ENCODE data around the gene ZNF385D.

The ZNF385D gene

DNA sequence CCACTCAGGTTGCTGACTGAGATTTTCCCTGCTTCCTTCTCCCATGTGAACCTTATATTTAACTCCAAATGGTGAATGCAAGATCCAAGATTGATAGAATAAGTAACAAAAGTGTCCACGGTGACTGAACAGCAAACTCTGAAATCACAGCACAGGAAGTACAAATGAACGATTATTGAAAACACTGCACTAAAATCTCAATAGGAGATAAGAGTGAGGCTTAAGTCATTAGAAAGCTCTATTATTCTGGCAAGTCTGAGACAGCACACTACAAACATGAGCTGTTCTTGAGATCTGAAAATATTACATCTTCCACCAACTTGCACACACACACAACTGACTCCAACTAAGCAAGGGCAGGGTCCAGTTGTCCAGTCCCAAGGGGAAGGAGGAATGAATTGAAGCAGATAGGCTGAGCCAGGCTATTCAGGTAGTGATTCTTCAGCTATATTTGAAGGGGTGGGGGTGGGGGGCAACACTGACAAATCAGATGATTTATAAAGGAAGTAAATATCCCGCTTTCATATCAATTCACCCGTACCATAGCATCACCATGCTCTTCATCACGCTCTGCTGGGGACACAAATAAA, 2.9 kb downstream of the ZNF385D start:
- DNase-seq (ENCODE audit: low read depth), result no peak

DNA sequence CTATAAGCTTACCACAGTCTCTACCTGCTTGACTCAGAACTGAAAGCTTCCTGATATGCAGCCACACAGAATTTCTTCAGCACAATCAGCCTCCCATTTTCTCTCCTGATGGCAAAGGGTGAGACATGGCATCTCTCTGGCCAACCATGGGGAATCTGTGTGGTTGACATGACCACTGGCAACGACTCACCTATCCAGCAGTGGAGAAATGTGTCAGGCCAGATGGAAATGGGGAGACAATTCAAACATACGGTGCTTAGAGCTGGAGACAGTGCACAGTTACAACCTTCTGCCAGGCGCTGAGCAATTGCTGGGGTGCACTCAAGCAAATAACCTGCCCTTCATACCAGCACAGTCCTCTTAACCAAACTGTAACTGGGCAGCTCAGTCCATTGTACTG, 3.6 kb downstream of the ZNF385D start:
- no peak for DNase-seq (ENCODE audit: low read depth)

DNA sequence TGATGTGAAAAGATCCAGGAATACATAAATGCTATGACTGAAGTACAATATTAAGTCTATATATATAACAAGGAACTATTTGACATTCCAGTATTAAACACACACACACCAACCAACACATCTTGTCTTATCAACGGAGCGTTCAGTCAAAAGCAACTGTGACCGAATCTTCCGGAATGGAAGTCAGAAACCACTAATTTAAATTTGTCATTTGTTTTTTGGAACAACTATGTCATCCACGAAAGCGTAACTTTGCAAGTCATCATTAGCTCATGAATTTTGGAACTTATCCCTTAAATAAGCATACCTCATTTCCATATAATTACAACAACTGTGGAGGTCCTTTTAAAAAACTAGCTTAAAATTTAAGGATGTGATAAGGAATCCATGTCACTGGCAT, 5.0 kb downstream of the ZNF385D start:
- DNase-seq (ENCODE audit: low read depth), result no peak

DNA sequence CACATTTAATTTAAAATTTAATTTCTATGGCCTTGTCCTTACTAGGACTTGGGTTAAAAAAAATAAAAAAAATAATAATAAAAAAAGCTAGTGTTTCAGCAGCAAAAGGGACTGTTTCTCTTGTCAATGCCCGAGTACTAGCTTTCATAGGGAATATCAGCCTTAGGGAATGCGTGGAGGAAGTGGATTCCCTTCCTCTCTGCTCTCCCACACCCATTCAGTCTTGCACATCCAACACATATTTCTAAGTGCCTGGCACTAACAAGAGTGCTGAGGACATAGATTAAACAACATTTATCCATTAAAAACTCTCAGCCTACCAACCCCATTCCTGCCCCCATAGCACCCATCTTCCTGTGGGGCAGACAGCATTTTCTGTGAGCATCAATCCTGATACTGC, 6.2 kb downstream of the ZNF385D start:
- no peak for DNase-seq (ENCODE audit: low read depth)

DNA sequence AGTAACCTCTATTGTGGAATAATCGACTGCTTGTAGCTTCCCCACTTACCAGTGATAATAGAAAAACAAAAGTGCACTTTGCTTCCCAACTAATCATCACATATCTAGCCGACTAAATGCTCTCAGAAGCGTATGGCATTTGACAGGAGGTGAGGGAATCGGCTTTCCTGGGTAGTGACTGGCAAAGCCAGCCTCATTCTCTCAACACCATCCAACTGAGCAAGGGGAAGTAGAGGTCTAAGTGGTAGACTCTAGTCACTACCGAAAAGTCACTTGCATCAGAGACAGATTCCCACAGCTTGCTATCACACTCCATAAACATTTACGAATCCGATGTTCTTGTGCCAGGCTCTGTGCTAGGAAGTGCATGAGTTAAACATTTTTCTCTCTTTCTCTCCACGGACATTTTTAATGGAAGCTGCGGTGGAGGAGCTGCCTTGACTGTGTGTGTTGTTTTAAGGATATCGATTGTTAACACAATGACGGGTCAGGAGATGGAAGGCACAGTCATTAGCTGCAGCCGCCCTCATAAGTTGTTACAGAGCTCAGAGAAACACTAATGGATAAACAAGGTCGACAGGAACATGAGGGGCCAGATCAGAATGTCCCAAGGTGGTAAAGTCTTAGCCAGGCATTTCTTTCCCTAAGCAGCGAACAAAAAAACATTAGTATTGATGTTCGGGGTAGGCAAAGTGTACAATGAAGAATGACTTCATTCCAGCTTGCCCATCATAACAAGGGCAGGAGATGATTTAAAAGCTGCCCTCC, 11.9 kb downstream of the ZNF385D start:
- no peak for DNase-seq (ENCODE audit: low read depth)

DNA sequence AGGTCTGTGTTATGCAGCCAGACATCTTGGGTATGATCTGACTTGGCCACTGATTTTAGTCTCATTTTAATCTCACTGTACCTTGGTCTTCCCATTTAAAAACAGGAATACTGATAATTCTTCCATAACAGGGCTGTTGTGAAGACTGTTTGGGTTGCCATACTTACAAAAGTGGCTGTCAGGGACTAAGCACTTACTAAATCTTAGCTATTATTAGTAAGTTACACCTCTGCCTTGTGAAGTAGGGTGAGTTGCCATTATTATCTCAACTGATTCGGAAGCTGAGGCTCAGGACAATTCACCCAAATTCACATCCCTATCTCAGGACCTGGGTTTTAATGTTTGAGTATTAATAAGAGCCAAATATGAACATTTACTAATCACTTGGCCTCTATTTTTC, 12.7 kb downstream of the ZNF385D start:
- DNase-seq (ENCODE audit: low read depth), result no peak

DNA sequence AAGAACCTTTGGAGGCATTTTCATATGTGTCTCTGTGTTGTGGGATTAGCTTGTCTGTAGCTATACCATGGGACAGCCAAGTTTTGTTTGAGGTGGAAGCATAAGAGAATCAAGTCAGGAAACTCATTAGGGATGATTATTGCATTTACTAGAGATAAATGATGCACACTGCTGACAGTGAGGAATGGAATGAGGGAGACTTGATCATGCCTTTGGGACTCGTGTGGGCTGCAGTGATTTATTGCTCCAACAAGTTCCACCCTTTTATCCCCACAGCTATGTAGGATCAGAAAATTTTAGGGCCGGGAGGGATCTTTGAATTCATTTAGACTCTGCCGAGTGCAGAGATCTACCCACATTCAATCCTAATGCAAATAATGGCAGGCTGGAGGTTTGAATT, 16.3 kb downstream of the ZNF385D start:
- DNase-seq (ENCODE audit: low read depth), result no peak

DNA sequence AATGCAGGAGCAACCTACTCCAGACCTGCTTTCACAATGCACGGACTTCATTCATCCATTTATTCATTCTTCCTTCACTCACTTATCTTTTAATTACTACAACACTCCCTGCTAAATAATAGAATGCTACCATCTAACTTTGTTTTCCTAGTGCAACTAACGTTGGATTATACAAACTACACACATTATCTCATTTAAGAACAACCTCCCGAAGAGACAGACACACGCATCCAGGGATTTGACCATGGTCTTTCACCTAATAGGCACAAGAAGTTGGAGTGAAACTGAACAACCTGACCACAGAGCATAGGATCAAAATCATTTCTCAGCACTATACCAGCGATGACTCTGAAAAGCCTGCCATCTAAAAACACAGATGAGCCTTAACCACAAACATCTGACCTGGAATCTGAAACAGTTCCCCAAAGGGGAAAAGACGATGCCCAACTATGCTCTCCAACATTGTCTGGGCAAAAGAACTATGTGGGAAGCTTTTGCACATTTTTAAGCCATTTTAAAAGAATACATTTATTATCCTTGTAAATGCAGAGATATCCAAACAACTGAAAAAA, 21.0 kb downstream of the ZNF385D start:
- peak; percentile 30 for DNase-seq (ENCODE audit: low read depth)

DNA sequence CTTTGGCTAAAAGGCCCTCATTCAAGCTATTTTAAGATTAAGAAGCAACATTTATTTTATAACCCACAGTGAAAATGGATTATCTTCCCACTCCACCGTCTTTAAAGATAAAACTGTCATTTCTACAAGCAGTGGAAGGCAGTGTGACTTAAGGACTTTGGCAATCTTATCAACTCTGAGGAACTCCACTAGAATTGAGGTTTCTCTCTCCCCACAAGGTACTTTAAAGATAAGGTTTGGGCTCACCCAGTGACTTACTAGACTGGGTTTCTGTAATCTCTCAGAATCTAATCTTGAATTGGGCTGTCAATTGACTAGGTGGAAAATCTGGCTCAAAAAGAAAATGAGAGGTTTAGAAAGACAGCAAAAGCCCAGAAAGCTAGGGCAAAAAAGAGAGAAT, 21.7 kb downstream of the ZNF385D start:
- no peak for DNase-seq (ENCODE audit: low read depth)

DNA sequence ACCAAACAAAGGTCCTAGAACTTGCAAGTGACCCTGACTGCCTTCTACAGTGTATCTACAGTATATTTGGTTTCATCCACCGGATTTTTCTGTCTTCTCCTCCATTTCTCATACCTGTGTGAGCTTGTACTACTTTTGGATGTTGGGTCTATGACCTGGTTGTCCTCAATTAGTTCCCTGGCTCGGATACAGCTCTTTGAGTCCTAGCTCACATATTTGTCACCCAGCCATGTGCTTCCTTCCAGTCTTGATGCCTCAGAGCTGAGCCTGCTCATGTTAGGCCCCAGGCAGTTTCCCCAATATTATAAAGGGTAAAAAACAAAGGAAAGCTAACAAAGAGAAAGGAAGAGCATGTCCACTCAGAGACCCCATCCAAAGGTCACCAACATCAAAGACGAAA, 28.2 kb downstream of the ZNF385D start:
- no peak for DNase-seq (ENCODE audit: low read depth)

DNA sequence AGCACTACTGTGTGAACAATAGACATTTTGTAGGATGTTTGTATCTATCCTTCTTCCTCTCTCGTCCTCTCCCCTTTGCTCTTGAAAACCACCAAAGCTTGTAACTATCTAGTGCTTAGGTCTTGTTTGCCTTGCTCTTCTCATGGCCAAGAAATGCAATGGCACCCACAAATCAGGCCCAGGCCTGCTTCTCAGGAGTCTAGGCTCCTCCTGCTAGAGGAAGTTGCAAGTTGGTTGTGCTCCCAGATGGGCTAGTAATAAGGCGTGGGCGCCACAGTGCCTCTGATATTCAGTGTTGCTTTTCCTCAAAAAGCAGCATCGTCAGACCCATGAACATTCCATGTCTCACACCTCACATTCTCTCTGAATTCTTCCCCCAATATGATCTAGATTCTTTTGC, 28.7 kb downstream of the ZNF385D start:
- DNase-seq (ENCODE audit: low read depth), result no peak

DNA sequence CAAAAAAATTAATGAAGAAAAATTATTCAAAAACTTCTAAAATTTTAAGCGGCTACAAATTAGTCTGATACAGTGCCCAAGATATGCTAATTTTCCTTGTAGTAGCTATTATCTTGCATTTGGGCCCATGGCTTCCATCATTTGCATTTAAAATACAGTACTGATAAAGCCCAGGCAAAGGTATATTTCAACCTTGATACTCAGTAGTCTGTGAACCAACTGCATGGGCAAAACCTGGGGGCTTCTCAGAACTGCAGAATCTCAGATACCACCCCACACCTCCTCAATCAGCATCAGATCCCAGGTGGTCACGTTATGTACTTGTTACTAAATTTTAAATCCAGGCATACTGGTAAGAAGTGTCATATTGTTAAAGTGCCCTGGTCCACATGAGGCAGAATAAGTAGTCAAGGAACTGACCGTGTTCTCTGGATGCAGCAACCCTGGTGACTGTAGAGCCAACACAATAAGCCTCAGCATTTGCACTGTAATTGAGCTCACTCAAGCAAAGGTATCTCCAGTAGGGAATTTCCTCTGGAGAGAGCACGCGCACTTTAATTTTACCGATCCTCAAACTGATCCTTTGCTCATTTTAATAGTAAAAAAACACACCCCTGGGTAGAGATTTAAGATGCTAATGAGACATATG, 31.9 kb downstream of the ZNF385D start:
- DNase-seq (ENCODE audit: low read depth), result no peak

DNA sequence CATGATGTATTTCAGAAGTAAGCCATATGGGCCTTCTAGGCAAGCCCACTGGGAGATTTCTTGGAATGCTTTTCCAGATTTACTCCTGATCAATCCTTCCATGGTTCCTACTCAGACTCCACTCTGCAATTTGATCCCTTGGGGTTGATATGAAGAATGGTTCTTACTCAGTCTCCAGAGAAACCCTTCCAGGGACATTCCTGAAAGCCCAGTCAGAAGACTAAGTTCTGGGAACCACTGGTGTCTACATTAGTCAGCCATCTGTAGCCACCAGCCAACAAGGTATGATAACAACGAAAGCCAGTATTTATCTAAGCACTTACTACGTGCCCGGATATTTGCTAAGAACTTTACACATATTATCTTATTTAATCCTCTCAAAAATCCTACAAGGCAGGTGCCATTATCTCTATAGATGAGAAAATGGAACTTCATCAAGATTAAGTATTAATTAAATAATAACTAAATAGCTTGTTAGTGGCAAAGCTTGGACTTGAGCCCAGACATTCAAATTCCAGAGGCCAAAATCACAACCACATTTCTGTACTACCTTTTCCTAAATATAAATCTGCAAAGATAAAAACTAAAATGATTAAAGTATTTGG, 32.7 kb downstream of the ZNF385D start:
- peak; percentile 90 for DNase-seq (ENCODE audit: low read depth)

DNA sequence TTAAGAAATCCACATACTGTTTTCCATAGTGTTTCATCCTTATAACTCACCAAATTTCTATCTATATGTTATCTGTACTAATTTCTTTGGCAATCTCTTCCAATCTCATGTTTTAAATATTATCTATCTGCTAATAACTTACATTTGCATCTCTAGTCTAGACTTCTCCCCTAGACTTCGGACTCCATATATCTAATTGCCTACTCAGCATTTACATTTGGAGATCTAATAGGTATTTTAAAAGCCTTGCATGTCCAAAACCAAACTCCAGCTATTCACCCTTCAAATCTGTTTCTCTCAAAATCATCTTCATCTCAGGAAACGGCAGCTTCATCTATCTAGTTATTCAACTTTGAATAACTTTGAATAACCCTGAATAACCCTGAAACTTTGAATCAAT, 35.3 kb downstream of the ZNF385D start:
- no peak for DNase-seq (ENCODE audit: low read depth)

DNA sequence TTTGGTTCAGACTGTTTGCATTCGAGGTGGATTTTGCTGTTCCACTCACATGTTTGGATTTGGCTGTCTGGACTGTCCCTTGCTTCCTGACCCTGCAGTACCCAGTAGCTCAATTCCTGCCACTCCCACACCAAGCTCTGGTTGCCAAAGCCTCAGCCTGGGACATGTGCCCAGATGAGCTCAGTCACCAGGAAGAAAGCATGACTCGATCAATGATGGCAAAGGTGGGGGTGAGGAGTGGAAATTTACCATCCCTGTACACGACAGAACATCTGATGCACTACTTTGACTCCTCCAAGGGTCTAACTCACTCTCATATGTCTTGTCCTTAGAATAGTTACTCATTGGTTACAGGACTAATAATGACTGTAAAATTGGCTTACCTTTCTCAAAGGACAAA, 45.2 kb downstream of the ZNF385D start:
- peak; percentile 30 for DNase-seq (ENCODE audit: low read depth)

DNA sequence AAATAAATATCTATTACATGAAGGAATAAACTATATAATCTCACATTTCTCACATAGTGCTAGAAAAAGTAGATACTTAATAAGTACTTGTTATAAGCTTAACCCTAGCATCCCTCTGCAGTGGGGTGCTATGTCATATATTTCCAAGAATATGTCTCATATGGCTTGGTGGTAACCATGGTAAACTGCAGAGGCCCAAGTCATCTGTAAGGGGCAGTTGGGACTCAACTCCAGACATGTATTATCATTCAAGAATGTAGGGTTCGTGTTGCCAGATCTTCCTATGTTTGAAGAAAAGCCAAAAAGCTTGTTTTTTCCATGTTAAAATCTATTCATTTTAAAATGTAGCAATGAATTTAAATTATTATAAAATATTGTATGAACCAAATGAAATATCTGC, 46.2 kb downstream of the ZNF385D start:
- no peak for DNase-seq (ENCODE audit: low read depth)

DNA sequence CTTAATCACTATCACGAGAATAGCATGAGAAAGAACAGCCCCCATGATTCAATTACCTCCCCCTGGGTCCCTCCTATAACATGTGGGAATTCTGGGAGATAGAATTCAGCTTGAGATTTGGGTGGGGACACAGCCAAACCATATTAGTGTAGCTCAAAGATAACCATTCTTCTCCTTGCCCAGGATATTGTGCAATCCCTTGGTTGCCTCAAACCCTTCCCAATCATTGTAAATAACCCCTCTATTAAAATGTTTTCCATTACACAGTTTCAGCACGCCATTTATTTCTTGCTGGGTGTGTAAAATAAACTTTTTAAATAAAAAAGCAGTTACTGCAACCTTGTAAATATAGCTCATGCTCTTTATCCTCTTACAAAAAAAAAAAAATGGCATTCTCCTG, 47.7 kb downstream of the ZNF385D start:
- DNase-seq (ENCODE audit: low read depth), result no peak

DNA sequence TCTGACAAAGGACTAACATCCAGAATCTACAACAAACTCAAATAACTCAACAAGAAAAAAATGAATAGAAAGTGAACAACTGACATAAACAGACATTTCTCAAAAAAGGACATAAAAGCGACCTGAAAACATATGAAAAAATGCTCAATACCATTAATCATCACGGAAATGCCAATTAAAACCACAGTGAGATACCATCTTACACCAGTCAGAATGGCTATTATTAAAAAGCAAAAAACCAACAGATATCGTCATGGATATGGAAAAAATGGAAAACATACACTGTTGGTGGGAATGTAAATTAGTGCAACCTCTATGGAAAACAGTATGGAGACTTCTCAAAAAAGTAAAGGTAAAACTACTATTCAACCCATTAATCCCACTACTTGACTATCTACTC, 53.3 kb downstream of the ZNF385D start:
- DNase-seq (ENCODE audit: low read depth), result no peak

DNA sequence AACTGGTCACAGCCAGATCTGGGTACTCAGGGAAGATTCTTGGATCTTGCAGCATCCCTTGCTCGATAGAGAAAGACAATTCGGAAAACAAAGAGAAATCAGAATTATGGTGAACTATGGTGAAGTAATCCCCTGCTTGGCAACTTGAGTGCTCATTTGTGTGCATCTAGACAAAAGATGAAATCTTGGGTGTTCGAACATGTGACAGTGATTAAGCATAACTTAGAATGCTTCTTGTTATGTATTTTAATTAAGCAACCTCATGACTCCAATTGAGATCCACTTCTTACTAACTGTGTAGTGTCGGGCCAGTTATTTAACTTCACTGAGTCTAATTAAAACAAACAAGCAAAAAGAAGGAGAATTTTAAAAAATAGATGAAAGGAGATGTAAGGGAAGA, 56.5 kb downstream of the ZNF385D start:
- DNase-seq (ENCODE audit: low read depth), result no peak

DNA sequence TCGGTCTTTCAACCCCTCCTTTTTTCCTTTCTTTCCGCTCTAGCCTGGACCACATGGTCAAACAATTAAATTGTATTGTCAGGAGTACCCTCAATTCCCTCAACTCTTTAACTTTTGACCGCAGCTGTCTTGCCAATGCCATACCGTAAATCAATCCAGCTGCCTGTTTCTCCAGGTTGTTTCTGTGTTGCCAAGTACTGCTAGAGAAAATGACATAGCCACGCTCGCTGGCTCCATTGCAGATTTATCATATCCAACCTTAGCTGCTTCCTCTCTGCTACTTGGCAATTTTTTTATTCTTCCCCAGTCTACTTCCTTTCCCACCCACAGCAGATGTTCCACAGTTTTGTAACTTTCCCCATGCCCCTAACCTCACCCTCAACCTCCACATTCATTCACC, 60.0 kb downstream of the ZNF385D start:
- no peak for DNase-seq (ENCODE audit: low read depth)

DNA sequence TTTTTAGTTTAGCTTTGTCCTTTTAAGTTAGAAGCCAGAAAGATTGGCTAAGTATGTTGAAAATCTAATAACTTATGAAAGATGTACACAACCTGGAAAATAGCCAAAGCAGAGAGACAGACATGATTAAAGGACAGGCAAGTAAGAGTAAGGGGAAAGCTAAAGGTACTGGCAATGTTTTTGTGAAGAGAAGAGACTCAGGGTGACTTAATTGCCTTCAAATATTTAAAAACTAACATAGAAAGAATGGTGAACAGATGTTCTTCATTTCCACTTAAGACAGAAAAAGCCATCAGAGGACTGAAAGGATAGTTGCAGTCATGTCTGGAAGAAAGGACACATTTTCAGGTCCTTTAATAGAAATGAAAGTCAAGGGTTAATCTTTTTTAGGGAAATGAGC, 68.8 kb downstream of the ZNF385D start:
- DNase-seq (ENCODE audit: low read depth), result no peak

DNA sequence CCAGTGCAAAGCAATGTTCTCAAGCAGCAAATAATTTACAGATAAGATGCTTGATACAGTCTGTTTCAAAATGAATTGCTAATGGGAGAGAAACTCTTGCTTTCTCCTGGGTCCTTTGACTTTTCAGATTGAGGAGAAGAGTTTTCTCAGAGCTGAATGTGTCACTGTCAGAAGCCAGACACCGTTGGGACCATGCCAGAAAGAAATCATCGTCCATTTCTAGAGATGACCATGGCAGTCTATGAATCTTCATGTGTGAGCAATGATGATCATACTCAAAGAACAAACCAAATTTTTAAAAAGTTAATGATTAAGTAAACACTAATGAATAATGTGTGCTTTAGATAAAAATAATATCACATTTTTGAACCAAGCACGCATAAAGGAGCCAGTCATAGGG, 77.6 kb downstream of the ZNF385D start:
- DNase-seq (ENCODE audit: low read depth), result no peak

DNA sequence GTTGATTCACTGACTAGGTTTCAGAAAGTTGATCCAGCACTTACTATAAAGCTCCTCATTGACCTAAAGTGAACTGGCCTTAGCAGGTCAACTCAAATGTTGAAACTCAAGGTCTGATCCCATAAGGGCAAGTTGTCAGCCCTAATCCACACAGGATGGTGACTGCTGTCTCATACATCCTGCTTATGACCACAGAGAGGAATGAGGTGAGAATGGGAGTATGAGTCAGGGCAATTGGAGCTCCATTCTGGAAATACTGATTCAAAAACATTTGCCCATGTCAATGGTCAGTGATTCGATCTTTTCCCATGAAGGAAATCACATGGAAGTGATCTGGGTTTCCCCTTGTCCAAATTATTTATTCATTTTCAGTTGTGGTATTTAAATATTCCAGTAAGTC, 78.7 kb downstream of the ZNF385D start:
- peak; percentile 82 for DNase-seq (ENCODE audit: low read depth)
